Subcutaneous abdominal adipose tissue (tissue), 5 donors: Measurements from ENCODE around the gene KCNH1.

Source experiments
- H3K27ac ChIP-seq: one replicate; pipeline ENCODE4 v1.7.0; 2013; ENCODE audit warnings: low read depth, mild to moderate bottlenecking, inconsistent platforms, low read length, moderate library complexity
- H3K27me3 ChIP-seq, 5 donors: one replicate each; pipeline ENCODE4 v1.7.0; 2013; ENCODE audit warnings: low read length in 5 of 5, inconsistent platforms in 1 of 5; ENCODE audit not compliant: control insufficient read depth in 5 of 5, insufficient read depth in 4 of 5
- H3K36me3 ChIP-seq, 5 donors: one replicate each; pipeline ENCODE4 v1.7.0; 2013; ENCODE audit warnings: low read length in 5 of 5; ENCODE audit not compliant: control insufficient read depth in 5 of 5, insufficient read depth in 5 of 5
- H3K4me1 ChIP-seq, 5 donors: one replicate each; pipeline ENCODE4 v1.7.0; 2013; ENCODE audit warnings: low read length in 5 of 5, mild to moderate bottlenecking in 3 of 5, moderate library complexity in 1 of 5; ENCODE audit not compliant: control insufficient read depth in 5 of 5, insufficient read depth in 5 of 5
- H3K4me3 ChIP-seq, 5 donors: one replicate each; pipeline ENCODE4 v1.7.0; 2013; ENCODE audit warnings: low read length in 5 of 5, low read depth in 1 of 5
- H3K9ac ChIP-seq, 5 donors: one replicate each; pipeline ENCODE4 v1.7.0; 2013; ENCODE audit warnings: low read length in 5 of 5, mild to moderate bottlenecking in 4 of 5, moderate library complexity in 3 of 5
- H3K9me3 ChIP-seq, 5 donors: one replicate each; pipeline ENCODE4 v1.7.0; 2013; ENCODE audit warnings: low read length in 5 of 5; ENCODE audit not compliant: control insufficient read depth in 5 of 5
- donor health status: healthy.
- donor health status: healthy.
- donor health status: healthy.
- donor health status: healthy.
- donor health status: healthy.

Gene KCNH1

DNA sequence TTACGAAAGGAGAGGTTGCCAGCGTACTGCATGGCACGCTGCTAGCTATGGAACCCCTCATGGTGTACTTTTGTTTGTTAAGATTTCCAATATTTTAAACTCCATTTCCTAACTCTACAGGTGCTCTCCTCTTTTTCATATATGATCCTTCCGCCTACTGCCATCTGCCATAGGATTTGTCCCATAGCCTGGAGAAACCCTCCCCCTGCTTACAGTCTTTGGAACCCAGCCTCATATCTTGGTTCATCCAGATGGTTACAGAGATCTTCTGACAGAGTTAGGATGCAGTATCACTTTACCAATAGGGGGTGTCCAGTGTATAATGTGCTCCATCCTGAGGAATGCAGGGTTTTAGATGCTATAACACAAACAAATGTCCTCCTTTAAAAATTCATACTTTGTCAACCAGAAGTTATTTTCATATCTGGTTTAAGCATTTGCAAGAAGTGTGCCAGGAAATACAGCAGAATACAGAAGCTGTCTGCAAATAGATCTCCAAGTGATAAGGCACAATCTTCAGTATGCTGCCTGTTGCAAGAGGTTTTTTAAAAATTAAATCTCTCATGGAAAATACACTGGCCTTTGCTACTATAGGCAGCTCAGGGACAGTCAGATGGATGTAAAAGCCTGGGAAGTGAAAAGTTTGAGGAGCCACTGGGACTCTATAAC is 377.8 kb downstream of the KCNH1 start:
- no peaks in the 10 kb centered on the region for H3K36me3 ChIP-seq
- no peak overlapping the region for H3K27ac ChIP-seq
- no peak overlapping the region for H3K4me3 ChIP-seq
- H3K27me3 ChIP-seq = no peaks in the 10 kb centered on the region
- peaks cover 0 to 10% (median 3%) of the 10 kb centered on the region in 5 donors for H3K9me3 ChIP-seq
- H3K4me1 ChIP-seq = no peaks in the 10 kb centered on the region
- H3K9ac ChIP-seq = no peak overlapping the region

DNA sequence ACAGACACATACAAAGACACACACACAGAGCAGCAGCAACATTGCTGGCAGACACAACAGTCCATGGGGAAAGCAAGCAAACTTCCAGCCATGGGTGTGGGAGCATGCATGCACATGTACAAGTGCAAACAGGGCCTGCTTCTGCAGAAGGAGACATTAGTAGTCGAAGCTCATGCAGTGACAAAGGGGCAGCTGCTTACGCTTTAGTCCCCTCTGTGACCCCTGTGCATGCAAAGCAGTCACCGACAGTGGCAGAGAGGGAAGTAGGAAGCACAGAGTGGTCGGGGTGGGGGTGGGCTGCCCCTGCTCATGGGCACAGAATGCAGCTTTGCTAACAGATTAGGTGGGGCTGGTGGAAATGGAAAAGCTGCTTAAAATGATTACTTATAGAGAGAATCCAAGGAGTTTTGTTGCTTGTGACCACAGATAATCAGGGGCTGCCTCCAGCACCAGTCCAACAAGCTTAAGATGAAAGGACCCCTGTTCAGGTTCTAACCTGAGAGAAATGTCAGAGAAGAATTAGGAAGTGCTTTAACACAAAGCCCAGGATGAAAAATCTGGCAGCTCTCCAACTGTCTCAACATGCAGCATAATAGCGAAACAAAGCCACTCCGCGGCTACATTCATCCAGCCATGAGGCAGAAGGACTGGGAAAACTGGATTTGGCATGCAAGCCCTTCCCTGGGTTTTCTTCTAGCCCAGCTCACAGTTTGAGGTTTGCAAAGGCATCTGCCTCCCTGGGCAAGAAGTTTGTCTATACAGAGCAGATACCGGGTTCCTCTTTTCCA is 378.9 kb downstream of the KCNH1 start:
- Histone ChIP-seq H3K27me3 (no peaks in the 10 kb centered on the region), H3K4me3 (no peak overlapping the region), H3K36me3 (no peaks in the 10 kb centered on the region), H3K4me1 (no peaks in the 10 kb centered on the region), H3K9me3 (peaks cover 0 to 4% (median 2%) of the 10 kb centered on the region in 5 donors), H3K27ac (no peak overlapping the region), H3K9ac (no peak overlapping the region)

DNA sequence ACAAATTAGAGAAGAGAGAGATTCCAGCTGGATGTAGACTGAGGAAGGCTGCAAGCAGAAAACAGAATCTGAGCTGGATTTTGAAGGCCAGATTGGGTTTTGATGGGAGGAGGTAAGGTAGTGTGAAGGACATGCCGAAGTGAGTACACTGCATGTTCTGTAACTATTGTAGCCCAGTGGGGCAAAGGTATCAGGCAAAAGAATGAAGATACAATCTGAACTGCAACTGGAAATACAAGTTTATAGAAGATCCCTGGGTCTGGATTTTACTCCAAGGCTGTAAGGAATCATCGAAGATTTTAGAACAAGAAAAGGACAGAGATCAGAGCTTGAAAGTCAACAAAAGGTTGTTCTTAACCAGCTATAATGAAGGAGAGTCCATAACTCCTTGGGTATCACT is 382.0 kb downstream of the KCNH1 start:
- Histone ChIP-seq H3K4me1 (no peaks in the 10 kb centered on the region), H3K9me3 (no peaks in the 10 kb centered on the region), H3K27ac (no peak overlapping the region), H3K9ac (no peak overlapping the region), H3K36me3 (no peaks in the 10 kb centered on the region), H3K27me3 (no peaks in the 10 kb centered on the region), H3K4me3 (no peak overlapping the region)

DNA sequence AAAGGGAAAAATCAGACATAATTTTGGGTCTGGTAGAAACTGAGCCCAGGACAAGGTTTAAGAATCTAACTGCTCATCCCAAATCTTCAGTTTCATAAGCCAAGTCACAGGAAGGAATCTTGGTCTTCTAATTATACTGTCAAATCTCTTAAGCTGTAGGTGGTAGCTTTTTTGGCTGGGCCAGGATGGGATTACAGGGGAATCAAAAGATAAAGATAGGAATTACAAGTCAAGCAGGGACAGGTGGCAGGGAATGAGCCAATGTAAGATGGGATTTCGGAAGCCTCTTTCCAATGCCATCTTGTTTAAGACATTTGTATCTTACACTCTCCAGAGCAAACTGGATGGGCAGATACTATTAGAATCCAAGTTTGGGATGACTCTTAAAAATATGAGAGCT is 383.5 kb downstream of the KCNH1 start:
- Histone ChIP-seq H3K9me3 (no peaks in the 10 kb centered on the region), H3K4me1 (no peaks in the 10 kb centered on the region), H3K27me3 (no peaks in the 10 kb centered on the region), H3K9ac (no peak overlapping the region), H3K4me3 (no peak overlapping the region), H3K36me3 (no peaks in the 10 kb centered on the region), H3K27ac (no peak overlapping the region)

DNA sequence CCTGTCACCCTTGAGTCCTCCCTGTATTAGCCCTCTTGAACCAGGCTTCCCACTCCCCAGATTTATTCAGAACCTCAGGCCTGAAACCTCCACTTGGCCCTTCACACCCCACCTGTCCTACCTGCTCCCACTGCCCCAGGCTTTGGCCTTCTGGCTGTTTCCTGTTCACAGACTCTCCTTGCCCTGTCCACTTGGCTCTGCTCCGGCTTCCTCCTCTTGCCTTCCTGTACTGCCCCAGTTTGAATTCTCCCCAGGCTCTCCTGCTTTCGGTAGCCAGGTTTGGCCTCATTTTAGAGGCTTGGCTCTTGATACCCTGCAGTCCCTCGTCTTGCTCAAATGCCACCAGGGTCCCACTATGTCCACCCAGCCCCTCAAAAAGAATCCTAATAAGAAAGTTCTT is 385.2 kb downstream of the KCNH1 start:
- no peaks in the 10 kb centered on the region for H3K27me3 ChIP-seq
- H3K9ac ChIP-seq = no peak overlapping the region
- H3K4me1 ChIP-seq = no peaks in the 10 kb centered on the region
- no peak overlapping the region for H3K4me3 ChIP-seq
- no peaks in the 10 kb centered on the region for H3K9me3 ChIP-seq
- H3K27ac ChIP-seq = no peak overlapping the region
- no peaks in the 10 kb centered on the region for H3K36me3 ChIP-seq

DNA sequence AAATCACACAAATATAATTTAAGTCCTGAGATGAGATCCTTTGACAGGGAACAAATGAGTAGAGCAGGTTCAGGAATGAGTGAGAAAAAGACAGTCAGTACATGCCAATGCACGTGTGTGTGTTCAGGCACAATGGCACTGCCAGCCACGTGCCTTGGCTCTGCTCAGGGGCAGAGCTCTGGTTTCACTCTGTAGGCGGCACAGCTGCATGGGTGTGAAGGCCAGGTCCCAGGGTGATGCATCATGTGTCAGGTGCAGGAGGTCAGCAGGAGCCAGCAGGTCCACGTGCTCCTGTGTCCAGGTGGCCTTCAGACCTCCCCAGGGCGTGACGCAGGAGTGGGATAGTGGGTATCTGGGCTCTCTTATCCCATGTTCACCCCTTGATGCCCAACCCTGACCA is 386.1 kb downstream of the KCNH1 start:
- no peak overlapping the region for H3K4me3 ChIP-seq
- H3K27me3 ChIP-seq = no peaks in the 10 kb centered on the region
- H3K4me1 ChIP-seq = no peaks in the 10 kb centered on the region
- H3K27ac ChIP-seq = no peak overlapping the region
- no peak overlapping the region for H3K9ac ChIP-seq
- no peaks in the 10 kb centered on the region for H3K36me3 ChIP-seq
- H3K9me3 ChIP-seq = no peaks in the 10 kb centered on the region

DNA sequence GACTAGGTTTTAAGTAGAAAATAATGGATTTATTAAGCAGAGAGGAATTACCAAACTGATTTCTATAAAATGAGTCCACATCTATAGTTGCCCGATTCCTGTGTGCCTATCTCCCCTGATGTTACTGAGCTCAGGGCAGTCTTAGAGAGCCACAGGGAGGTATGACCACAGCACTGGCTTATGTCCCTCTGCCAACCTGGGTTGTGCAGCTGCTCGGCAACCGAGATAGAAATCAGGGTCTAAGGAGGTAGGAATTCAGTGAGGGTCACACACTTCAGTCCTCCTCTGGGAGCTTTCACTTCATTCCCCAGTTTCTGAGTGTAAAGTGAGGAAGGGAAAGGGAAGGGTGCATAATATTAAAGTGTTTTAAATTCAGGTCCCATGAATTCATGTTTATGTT is 386.8 kb downstream of the KCNH1 start:
- Histone ChIP-seq H3K27me3 (no peaks in the 10 kb centered on the region), H3K9ac (no peak overlapping the region), H3K36me3 (no peaks in the 10 kb centered on the region), H3K9me3 (no peaks in the 10 kb centered on the region), H3K27ac (no peak overlapping the region), H3K4me3 (no peak overlapping the region), H3K4me1 (no peaks in the 10 kb centered on the region)

DNA sequence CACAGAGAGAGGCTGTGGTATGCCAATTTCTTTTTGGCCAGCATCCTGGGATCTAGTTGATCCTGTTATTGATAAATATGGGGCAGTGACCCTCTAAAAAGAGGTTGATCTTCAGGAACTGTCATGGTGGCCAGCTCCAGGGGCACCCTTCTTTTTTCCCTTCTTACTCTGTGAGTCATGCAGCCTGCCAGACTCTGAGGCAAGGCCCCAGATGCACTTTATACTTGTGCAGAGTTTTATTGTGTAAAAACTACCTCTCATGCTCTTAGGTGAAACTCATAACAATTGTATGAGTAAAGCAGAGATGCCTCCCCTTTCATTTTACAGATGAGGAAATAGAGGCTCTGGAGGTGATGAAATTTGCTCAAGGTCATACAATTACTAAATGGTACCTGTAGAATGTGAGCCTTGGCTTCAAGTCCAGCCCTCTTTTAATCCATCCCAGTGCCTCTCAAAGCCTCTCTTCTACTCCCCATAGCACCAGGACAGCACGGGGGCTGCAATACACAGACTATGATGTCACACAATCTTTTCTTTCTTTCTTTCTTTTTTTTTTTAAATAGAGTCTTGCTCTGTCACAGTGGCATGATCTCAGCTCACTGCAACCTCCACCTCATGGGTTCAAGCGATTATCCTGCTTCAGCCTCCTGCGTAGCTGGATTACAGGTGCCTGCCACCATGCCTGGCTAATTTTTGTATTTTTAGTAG is 387.8 kb downstream of the KCNH1 start:
- H3K27ac ChIP-seq = no peak overlapping the region
- H3K27me3 ChIP-seq = no peaks in the 10 kb centered on the region
- H3K36me3 ChIP-seq = no peaks in the 10 kb centered on the region
- no peak overlapping the region for H3K9ac ChIP-seq
- H3K4me3 ChIP-seq = no peak overlapping the region
- no peaks in the 10 kb centered on the region for H3K4me1 ChIP-seq
- H3K9me3 ChIP-seq = no peaks in the 10 kb centered on the region

DNA sequence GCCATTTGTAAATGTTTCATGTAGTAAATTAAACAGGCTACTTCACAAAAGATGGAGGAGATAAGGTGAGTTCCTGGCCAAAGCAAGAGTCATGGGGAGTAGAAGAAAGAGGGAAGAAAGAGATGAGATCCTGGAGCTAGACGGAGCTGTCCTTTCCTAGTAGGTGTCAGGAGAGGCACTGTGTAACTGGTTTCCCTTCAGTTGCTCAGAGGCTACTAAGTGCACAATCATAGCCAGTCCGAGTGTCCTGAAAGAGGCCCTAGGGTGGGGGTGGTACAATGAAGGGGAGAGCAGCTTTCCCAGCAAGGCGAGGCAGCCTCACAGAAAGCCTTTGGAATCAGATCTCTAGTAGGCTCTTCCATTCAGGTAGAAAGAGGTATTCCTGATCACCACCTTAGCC is 390.9 kb downstream of the KCNH1 start:
- H3K36me3 ChIP-seq = no peaks in the 10 kb centered on the region
- H3K27ac ChIP-seq = no peak overlapping the region
- no peaks in the 10 kb centered on the region for H3K27me3 ChIP-seq
- H3K9me3 ChIP-seq = no peaks in the 10 kb centered on the region
- no peak overlapping the region for H3K9ac ChIP-seq
- no peaks in the 10 kb centered on the region for H3K4me1 ChIP-seq
- H3K4me3 ChIP-seq = no peak overlapping the region

DNA sequence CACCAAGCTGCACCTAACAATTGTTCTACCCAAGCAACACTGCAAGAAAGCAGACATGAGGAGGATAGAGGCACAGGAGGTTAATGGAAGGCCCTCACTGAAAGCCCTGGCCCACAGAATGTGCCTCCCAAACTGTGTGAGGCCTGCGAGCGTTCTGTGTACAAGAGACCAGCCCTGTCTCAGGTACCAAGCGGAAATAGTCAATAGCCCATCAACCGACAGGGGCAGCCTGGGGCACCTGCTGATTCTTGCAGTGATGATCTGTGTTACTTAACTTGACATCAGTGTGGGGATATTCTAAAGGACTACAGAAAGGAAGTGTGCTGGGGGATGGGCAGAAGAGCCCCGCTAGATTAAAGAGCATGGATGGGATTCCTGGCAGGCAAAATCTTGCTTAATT is 392.4 kb downstream of the KCNH1 start:
- Histone ChIP-seq H3K27ac (no peak overlapping the region), H3K9ac (no peak overlapping the region), H3K27me3 (no peaks in the 10 kb centered on the region), H3K4me3 (no peak overlapping the region), H3K36me3 (no peaks in the 10 kb centered on the region), H3K9me3 (no peaks in the 10 kb centered on the region), H3K4me1 (no peaks in the 10 kb centered on the region)
